Astrocyte of the spinal cord (primary cell): ENCODE results near the gene ABR.
A peak's percentile ranks its signal among the peaks of the same experiment; 100 is the strongest.

ENCODE experiments used
- DNase-seq: peaks from one replicate; pipeline ENCODE4 v3.0.0; 2011; ENCODE audit warnings: low read depth, low spot score
- H3K4me3 ChIP-seq: 2 replicates; pipeline ENCODE4 v1.5.1; 2011; ENCODE audit warnings: low read depth, mild to moderate bottlenecking, low read length, moderate library complexity
- CTCF ChIP-seq: IDR thresholded peaks from 2 replicates; pipeline ENCODE4 v1.5.1; 2012; ENCODE audit warnings: low read depth, mild to moderate bottlenecking, low read length, inconsistent platforms
- in situ Hi-C: cut with HindIII; loops from 2 replicates; pipeline ENCODE4 v1.10.0; 2017; ENCODE audit warnings: low sequenced_read_pairs

The ABR gene

GRCh38 chr17:1216217-1217088, 36.7 kb upstream of the ABR start:
- H3K4me3 ChIP-seq, result no peak overlapping the region
- no peak for TF ChIP-seq CTCF
- no peak for DNase-seq
- in situ Hi-C loops, result no loop called here

- in situ Hi-C loops, result no loop called here
- no peak for TF ChIP-seq CTCF
- no peak overlapping the region for H3K4me3 ChIP-seq
- no peak for DNase-seq
These were observed 33.2 kb upstream of the ABR start for GRCh38 chr17:1212946-1213345.

DNA sequence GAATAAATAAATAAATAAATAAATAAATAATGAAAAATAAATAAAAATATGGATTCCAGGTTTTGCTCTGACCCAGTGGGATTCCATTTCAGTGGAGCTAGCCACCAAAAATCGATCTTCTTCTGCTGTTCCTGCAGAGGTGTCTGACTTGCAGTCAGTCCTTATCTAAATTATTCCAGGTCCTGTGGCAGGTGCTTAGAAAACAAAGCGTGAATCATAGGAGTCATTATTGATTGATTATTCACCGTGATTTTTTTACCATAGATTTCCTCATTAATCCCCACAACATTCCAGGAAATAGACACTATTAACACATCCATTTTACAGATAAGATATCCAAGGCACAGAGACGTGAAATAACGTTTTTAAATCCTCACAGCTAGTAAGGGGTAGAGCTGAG, 31.5 kb upstream of the ABR start:
- no peak overlapping the region for H3K4me3 ChIP-seq
- no peak for DNase-seq
- in situ Hi-C loops, result no loop called here
- no peak for TF ChIP-seq CTCF

DNA sequence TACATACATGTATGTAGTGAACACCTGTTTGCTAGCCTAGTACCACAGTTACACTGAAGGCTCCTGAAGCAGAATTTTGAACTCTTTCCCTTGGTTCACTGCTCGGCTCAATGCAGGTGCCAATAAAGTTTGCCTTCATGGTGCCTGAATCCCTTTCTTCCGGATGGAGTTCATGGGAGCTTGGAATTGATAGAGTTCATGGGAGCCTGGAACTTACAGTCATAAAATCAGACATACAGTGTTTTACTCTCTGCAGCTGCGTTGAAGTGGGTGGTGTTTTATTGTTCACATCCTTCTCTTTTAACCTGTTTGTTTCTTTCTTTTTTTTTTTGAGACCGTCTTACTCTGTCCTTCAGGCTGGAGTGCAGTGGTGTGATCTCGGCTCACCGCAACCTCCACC, 29.2 kb upstream of the ABR start:
- in situ Hi-C loops, result no loop called here
- no peak overlapping the region for H3K4me3 ChIP-seq
- TF ChIP-seq CTCF, result no peak
- DNase-seq, result no peak

DNA sequence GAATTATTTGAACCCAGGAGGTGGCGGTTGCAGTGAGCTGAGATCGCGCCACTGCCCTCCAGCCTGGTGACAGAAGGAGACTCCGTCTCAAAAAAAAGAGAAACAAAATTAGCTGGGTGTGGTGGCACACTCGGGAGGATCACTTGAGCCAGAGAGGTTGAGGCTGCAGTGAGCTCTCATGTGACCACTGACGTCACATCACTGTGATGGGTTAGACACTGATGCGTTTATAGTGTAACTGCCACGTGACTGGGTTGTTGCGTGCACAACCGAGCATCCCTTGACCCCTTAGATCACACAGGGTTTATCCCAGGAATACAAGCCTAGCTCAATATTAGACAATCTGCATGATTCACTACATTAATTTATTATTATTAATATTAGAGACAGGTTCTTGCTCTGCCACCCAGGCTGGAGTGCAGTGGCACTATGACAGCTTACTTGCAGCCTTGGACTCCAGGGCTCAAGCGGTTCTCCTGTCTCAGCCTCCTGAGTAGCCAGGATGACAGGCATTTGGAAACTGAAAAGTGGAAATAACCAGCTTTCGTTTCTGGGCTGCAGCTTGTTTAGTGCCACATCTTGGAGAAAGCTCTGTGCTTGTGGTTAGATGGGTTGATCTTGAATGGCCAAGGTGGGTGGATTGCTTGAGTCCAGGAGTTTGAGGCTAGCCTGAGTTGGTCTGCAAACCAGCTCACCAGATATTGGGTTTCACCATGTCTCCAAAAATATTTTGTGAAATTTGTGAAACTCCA, 26.4 kb upstream of the ABR start:
- DNase-seq, result no peak
- no peak overlapping the region for H3K4me3 ChIP-seq
- no peak for TF ChIP-seq CTCF
- in situ Hi-C loops, result no loop called here

DNA sequence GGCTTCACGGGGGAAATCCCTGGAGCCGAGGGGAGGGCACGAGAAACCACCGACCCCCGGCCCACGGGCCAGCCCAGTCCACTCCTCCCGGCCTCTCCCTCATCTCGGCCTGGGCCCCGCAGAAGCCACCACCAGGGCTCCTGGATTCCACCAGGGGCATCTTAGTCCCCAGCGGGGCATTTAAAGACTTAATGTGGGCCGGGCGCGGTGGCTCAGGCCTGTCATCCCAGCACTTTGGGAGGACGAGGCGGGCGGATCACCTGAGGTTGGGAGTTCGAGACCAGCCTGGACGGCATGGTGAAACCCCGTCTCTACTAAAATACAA, 24.1 kb upstream of the ABR start:
- no peak for DNase-seq
- in situ Hi-C loops, result no loop called here
- peak overlapping the region; percentile 48 for H3K4me3 ChIP-seq
- no peak for TF ChIP-seq CTCF
